Smooth muscle cell (in vitro differentiated cells): ENCODE measurements around the gene HAUS5. TPM values are rescaled to one million over a fixed set of nuclear protein-coding genes. Genes with fewer than 3 reads are reported as not detected.

ENCODE experiments used
- DNase-seq: peaks from one replicate; lab custom pipeline; 2025; ENCODE audit not compliant: unreplicated experiment; lab: John Stamatoyannopoulos, UW
- H2AFZ ChIP-seq: fragments of 200-600 bp; sonication (generic); 2 replicates; pipeline ENCODE4 v1.6.0; 2016; ENCODE audit warnings: antibody characterized with exemption, low read depth, mild to moderate bottlenecking
- H3F3A ChIP-seq: fragments of 200-600 bp; sonication (generic); 2 replicates; pipeline ENCODE4 v1.6.0; 2017; ENCODE audit warnings: antibody characterized with exemption, low read depth
- H3K27ac ChIP-seq: fragments of 200-600 bp; sonication (generic); 2 replicates; pipeline ENCODE4 v1.5.1; 2016; ENCODE audit warnings: low read depth, mild to moderate bottlenecking
- H3K27me3 ChIP-seq: fragments of 200-600 bp; sonication (generic); 2 replicates; pipeline ENCODE4 v1.6.1; 2016; ENCODE audit warnings: low read depth, mild to moderate bottlenecking
- H3K36me3 ChIP-seq: fragments of 200-600 bp; sonication (generic); 2 replicates; pipeline ENCODE4 v1.5.1; 2016; ENCODE audit warnings: low read depth
- H3K4me1 ChIP-seq: fragments of 200-600 bp; sonication (generic); 2 replicates; pipeline ENCODE4 v1.5.1; 2016; ENCODE audit warnings: low read depth
- H3K4me2 ChIP-seq: fragments of 200-600 bp; sonication (generic); 2 replicates; pipeline ENCODE4 v1.6.0; 2016; ENCODE audit warnings: mild to moderate bottlenecking
- H3K4me3 ChIP-seq: fragments of 200-600 bp; sonication (generic); 2 replicates; pipeline ENCODE4 v1.5.1; 2016; ENCODE audit warnings: mild to moderate bottlenecking
- H3K79me2 ChIP-seq: fragments of 200-600 bp; sonication (generic); 2 replicates; pipeline ENCODE4 v1.6.0; 2016; ENCODE audit warnings: low read depth, mild to moderate bottlenecking
- H3K9ac ChIP-seq: fragments of 200-600 bp; sonication (generic); 2 replicates; pipeline ENCODE4 v1.6.0; 2016; ENCODE audit warnings: low read depth
- H3K9me3 ChIP-seq: fragments of 200-600 bp; sonication (generic); replicated peaks from 2 replicates; pipeline ENCODE4 v1.5.1; 2016; ENCODE audit warnings: low read depth
- H4K20me1 ChIP-seq: fragments of 200-600 bp; sonication (generic); 2 replicates; pipeline ENCODE4 v1.6.0; 2016; ENCODE audit warnings: low read depth
- WGBS: methylation state at CpG from one replicate; pipeline ENCODE4 v1.1.7; 2016; ENCODE audit warnings: low lambda C conversion rate; 5-methylcytosine and 5-hydroxymethylcytosine counted together
- polyA plus RNA-seq: library from polyadenylated mRNA; unstranded; fragments of >200 nt; fragmentation: Nextera tagmentation; extraction: Ambion mirVana; gene quantifications from 2 replicates; pipeline ENCODE4 v1.2.1, GENCODE V29; 2016
- total RNA-seq: library from RNA; depleted of rRNA; stranded (reverse); fragments of >200 nt; gene quantifications from 2 replicates; pipeline ENCODE4 v1.2.3, GENCODE V29; 2014
- TF ChIP-seq, protein P1 (sequence below): fragments of 200-600 bp; sonication (generic); IDR thresholded peaks from 2 replicates; pipeline ENCODE4 v1.5.1; 2017; ENCODE audit warnings: borderline replicate concordance, mild to moderate bottlenecking, antibody characterized with exemption; ENCODE audit not compliant: insufficient read depth, poor library complexity, severe bottlenecking

The HAUS5 gene, protein sequence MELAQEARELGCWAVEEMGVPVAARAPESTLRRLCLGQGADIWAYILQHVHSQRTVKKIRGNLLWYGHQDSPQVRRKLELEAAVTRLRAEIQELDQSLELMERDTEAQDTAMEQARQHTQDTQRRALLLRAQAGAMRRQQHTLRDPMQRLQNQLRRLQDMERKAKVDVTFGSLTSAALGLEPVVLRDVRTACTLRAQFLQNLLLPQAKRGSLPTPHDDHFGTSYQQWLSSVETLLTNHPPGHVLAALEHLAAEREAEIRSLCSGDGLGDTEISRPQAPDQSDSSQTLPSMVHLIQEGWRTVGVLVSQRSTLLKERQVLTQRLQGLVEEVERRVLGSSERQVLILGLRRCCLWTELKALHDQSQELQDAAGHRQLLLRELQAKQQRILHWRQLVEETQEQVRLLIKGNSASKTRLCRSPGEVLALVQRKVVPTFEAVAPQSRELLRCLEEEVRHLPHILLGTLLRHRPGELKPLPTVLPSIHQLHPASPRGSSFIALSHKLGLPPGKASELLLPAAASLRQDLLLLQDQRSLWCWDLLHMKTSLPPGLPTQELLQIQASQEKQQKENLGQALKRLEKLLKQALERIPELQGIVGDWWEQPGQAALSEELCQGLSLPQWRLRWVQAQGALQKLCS
- 6.3 and 6.4 TPM in 2 replicates for total RNA-seq
- 14.0 and 15.8 TPM in 2 replicates for polyA plus RNA-seq

GRCh38 chr19:35612559-35613321 lies at the start of gene HAUS5:
HAUS5 (plus strand) TSS chr19:35612735; CDS start chr19:35612795, 60 bp downstream.
- no peaks in the 10 kb centered on the region for H4K20me1 ChIP-seq
- TF ChIP-seq, protein P1, sequence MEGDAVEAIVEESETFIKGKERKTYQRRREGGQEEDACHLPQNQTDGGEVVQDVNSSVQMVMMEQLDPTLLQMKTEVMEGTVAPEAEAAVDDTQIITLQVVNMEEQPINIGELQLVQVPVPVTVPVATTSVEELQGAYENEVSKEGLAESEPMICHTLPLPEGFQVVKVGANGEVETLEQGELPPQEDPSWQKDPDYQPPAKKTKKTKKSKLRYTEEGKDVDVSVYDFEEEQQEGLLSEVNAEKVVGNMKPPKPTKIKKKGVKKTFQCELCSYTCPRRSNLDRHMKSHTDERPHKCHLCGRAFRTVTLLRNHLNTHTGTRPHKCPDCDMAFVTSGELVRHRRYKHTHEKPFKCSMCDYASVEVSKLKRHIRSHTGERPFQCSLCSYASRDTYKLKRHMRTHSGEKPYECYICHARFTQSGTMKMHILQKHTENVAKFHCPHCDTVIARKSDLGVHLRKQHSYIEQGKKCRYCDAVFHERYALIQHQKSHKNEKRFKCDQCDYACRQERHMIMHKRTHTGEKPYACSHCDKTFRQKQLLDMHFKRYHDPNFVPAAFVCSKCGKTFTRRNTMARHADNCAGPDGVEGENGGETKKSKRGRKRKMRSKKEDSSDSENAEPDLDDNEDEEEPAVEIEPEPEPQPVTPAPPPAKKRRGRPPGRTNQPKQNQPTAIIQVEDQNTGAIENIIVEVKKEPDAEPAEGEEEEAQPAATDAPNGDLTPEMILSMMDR, result no peak
- H3K9ac ChIP-seq, result peak within 1 kb of the TSS; percentile 77
- H3K79me2 ChIP-seq, result no peaks in the 10 kb centered on the region
- WGBS, result under 1% methylated on average over 46 of the region's 47 CpGs
- peak within 1 kb of the TSS; percentile 64 for H3K4me3 ChIP-seq
- peaks cover 4% of the 10 kb centered on the region for H3K4me1 ChIP-seq
- peak within 1 kb of the TSS; percentile 94 for H3K4me2 ChIP-seq
- peak; percentile 84 for DNase-seq
- H3K27me3 ChIP-seq, result no peaks in the 10 kb centered on the region
- no peaks in the 10 kb centered on the region for H3K9me3 ChIP-seq
- peak within 1 kb of the TSS; percentile 90 for H2AFZ ChIP-seq
- H3K27ac ChIP-seq, result no peak within 1 kb of the TSS
- H3F3A ChIP-seq, result no peaks in the 10 kb centered on the region
- no peaks in the 10 kb centered on the region for H3K36me3 ChIP-seq

DNA sequence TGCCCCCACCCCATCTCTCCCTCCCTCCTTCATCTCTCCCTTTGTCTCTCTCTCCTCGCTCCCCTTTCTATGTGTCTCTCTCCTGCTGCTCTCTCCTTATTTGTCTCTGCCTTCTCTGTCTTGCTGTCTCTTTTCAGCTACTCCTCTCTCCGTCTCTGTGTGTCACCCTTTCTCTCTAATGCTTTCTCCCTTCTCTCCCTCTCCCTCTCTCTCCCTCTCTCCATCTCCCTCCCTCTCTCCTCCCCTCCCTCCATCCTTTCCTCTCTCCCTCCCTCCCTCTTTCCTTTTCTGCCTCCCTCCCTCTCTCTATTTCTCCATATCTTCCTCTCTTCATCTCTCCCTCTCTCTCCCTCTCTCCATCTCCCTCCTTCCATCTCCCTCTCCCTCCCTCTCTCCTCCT lies 49.8 kb upstream of the HAUS5 start:
- peaks cover 3% of the 10 kb centered on the region for H3K4me1 ChIP-seq
- no peaks in the 10 kb centered on the region for H3K9me3 ChIP-seq
- H2AFZ ChIP-seq, result no peak overlapping the region
- peaks cover 44% of the 10 kb centered on the region for H3K27me3 ChIP-seq
- no peaks in the 10 kb centered on the region for H4K20me1 ChIP-seq
- H3K4me3 ChIP-seq, result no peak overlapping the region
- no peak for DNase-seq
- no peaks in the 10 kb centered on the region for H3F3A ChIP-seq
- H3K9ac ChIP-seq, result no peak overlapping the region
- H3K36me3 ChIP-seq, result no peaks in the 10 kb centered on the region
- TF ChIP-seq, protein P1, result no peak
- H3K27ac ChIP-seq, result no peak overlapping the region
- WGBS, result 75% methylated on average over 1 of the region's 2 CpGs
- no peak overlapping the region for H3K4me2 ChIP-seq
- no peaks in the 10 kb centered on the region for H3K79me2 ChIP-seq

DNA sequence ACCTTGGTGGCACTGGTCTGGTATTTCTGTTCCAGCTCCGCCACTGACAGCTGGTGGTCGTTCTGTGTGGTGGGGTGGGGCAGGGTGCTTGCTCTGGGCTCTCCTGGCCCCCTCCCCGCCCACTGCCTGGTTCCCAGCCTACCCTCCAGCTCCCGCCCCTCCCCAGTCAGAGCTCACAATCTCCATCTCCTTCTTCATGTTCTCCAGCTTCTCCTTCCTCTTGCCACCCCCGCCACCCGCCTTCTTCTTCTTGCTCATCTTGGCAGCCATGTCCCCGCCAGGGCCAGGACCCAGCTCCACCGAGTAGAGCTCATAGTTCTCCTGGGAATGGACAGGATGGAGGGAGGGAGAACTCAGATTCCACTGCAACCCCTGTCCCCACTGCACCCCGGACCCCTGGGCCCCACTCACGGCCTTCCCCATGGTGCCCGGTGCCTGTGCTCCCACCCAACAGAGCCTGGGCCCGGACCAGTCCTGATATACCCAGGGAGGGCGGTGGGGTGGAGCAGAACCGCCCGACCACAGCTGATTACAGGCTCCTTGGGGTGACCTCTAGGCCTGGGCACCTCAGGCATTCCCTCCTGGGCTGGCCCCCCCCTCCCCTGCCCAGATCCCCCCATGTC lies 49.2 kb upstream of the HAUS5 start, which contains the start of gene ATP4A:
Gene ATP4A, minus strand, starts transcription at position 452 of the 623 bp plus-strand sequence. Its CDS starts 29 bp downstream, at position 423.
- no peaks in the 10 kb centered on the region for H3K79me2 ChIP-seq
- no peaks in the 10 kb centered on the region for H3K36me3 ChIP-seq
- H3K27me3 ChIP-seq, result peaks cover 38% of the 10 kb centered on the region
- no peak for DNase-seq
- H3K27ac ChIP-seq, result no peak within 1 kb of the TSS
- H4K20me1 ChIP-seq, result no peaks in the 10 kb centered on the region
- no peak within 1 kb of the TSS for H3K4me2 ChIP-seq
- H3K9ac ChIP-seq, result no peak within 1 kb of the TSS
- H3K4me1 ChIP-seq, result no peaks in the 10 kb centered on the region
- H3F3A ChIP-seq, result no peaks in the 10 kb centered on the region
- H3K4me3 ChIP-seq, result no peak within 1 kb of the TSS
- TF ChIP-seq, protein P1, result no peak
- 79% methylated on average over 9 of the region's 15 CpGs for WGBS
- no peaks in the 10 kb centered on the region for H3K9me3 ChIP-seq
- H2AFZ ChIP-seq, result no peak within 1 kb of the TSS
